Measurements from ENCODE around the gene FHIT.

DNA sequence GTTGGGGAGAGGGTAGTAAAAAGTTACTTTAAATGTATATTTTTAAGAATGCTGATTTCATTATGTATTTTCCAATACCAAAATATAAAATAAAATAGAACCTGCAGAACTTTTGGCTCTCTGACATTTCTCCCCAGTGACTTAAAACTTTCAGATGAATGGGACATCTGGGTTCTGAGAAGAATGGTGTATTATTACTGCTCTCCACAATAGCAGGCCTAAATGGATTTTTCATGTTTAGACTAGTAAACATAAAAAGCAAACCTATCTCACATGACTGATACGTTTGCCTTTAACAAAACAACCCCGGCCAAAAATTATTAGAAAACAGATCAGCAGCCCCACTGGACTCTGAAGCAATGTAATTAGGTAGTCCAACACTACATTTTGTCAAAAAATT lies 73.8 kb downstream of the FHIT start:
- TF ChIP-seq POLR2A (IDR thresholded peaks at IDR 0.05; ENCODE audit: low read depth, low read length) (no peak), IRF4 (IDR thresholded peaks at IDR 0.05; ENCODE audit: low read depth, low read length) (no peak), CTCF (IDR thresholded peaks at IDR 0.05 in 2 of 3, conservative IDR thresholded peaks at IDR 0.05 in 1 of 3; ENCODE audit: control insufficient read depth in 2 of 3, extremely low read depth in 1 of 3, insufficient read depth in 1 of 3, low read depth in 3 of 3, low read length in 3 of 3) (no peak)
